ENCODE data around the gene MARCO.

The MARCO gene

GRCh38 chr2:118968042-118968441 lies 26.0 kb downstream of the MARCO start:
- no peak overlapping the region for H3K27ac ChIP-seq (ENCODE audit: low read length)
- no peak overlapping the region for H3K4me3 ChIP-seq (ENCODE audit: low read depth in 1 of 2, low read length in 2 of 2)
- H3K27me3 ChIP-seq (ENCODE audit: low read depth, low read length): no peaks in the 10 kb centered on the region
- no peaks in the 10 kb centered on the region for H3K9me3 ChIP-seq (ENCODE audit: control insufficient read depth in 1 of 2, low read length in 2 of 2)
- no peaks in the 10 kb centered on the region for H3K36me3 ChIP-seq (ENCODE audit: control insufficient read depth in 1 of 2, insufficient read depth in 2 of 2, low read length in 2 of 2)
- no peaks in the 10 kb centered on the region for H3K4me1 ChIP-seq (ENCODE audit: control insufficient read depth in 1 of 2, insufficient read depth in 2 of 2, low read length in 2 of 2)

- no peaks in the 10 kb centered on the region for H3K4me1 ChIP-seq (ENCODE audit: control insufficient read depth in 1 of 2, insufficient read depth in 2 of 2, low read length in 2 of 2)
- H3K9me3 ChIP-seq (ENCODE audit: control insufficient read depth in 1 of 2, low read length in 2 of 2): no peaks in the 10 kb centered on the region
- no peaks in the 10 kb centered on the region for H3K27me3 ChIP-seq (ENCODE audit: low read depth, low read length)
- no peaks in the 10 kb centered on the region for H3K36me3 ChIP-seq (ENCODE audit: control insufficient read depth in 1 of 2, insufficient read depth in 2 of 2, low read length in 2 of 2)
- H3K27ac ChIP-seq (ENCODE audit: low read length): no peak overlapping the region
- H3K4me3 ChIP-seq (ENCODE audit: low read depth in 1 of 2, low read length in 2 of 2): no peak overlapping the region
Measured at GRCh38 chr2:118968961-118969733, 27.2 kb downstream of the MARCO start.

GRCh38 chr2:118969734-118970395 lies 27.9 kb downstream of the MARCO start:
- Histone ChIP-seq H3K4me3 (ENCODE audit: low read depth in 1 of 2, low read length in 2 of 2) (no peak overlapping the region), H3K27me3 (ENCODE audit: low read depth, low read length) (no peaks in the 10 kb centered on the region), H3K27ac (ENCODE audit: low read length) (no peak overlapping the region), H3K36me3 (ENCODE audit: control insufficient read depth in 1 of 2, insufficient read depth in 2 of 2, low read length in 2 of 2) (no peaks in the 10 kb centered on the region), H3K9me3 (ENCODE audit: control insufficient read depth in 1 of 2, low read length in 2 of 2) (no peaks in the 10 kb centered on the region), H3K4me1 (ENCODE audit: control insufficient read depth in 1 of 2, insufficient read depth in 2 of 2, low read length in 2 of 2) (no peaks in the 10 kb centered on the region)

GRCh38 chr2:118970396-118971135 lies 28.6 kb downstream of the MARCO start:
- H3K27ac ChIP-seq (ENCODE audit: low read length): no peak overlapping the region
- no peaks in the 10 kb centered on the region for H3K36me3 ChIP-seq (ENCODE audit: control insufficient read depth in 1 of 2, insufficient read depth in 2 of 2, low read length in 2 of 2)
- H3K27me3 ChIP-seq (ENCODE audit: low read depth, low read length): no peaks in the 10 kb centered on the region
- H3K4me1 ChIP-seq (ENCODE audit: control insufficient read depth in 1 of 2, insufficient read depth in 2 of 2, low read length in 2 of 2): no peaks in the 10 kb centered on the region
- H3K4me3 ChIP-seq (ENCODE audit: low read depth in 1 of 2, low read length in 2 of 2): no peak overlapping the region
- H3K9me3 ChIP-seq (ENCODE audit: control insufficient read depth in 1 of 2, low read length in 2 of 2): no peaks in the 10 kb centered on the region

- H3K36me3 ChIP-seq (ENCODE audit: control insufficient read depth in 1 of 2, insufficient read depth in 2 of 2, low read length in 2 of 2): no peaks in the 10 kb centered on the region
- no peaks in the 10 kb centered on the region for H3K4me1 ChIP-seq (ENCODE audit: control insufficient read depth in 1 of 2, insufficient read depth in 2 of 2, low read length in 2 of 2)
- H3K27me3 ChIP-seq (ENCODE audit: low read depth, low read length): no peaks in the 10 kb centered on the region
- no peak overlapping the region for H3K4me3 ChIP-seq (ENCODE audit: low read depth in 1 of 2, low read length in 2 of 2)
- no peak overlapping the region for H3K27ac ChIP-seq (ENCODE audit: low read length)
- H3K9me3 ChIP-seq (ENCODE audit: control insufficient read depth in 1 of 2, low read length in 2 of 2): no peaks in the 10 kb centered on the region
Measured at GRCh38 chr2:118971245-118972122, 29.5 kb downstream of the MARCO start.

- peaks cover 0 to 3% of the 10 kb centered on the region in 2 donors for H3K9me3 ChIP-seq (ENCODE audit: control insufficient read depth in 1 of 2, low read length in 2 of 2)
- H3K4me3 ChIP-seq (ENCODE audit: low read depth in 1 of 2, low read length in 2 of 2): no peak overlapping the region
- H3K27me3 ChIP-seq (ENCODE audit: low read depth, low read length): no peaks in the 10 kb centered on the region
- no peak overlapping the region for H3K27ac ChIP-seq (ENCODE audit: low read length)
- H3K36me3 ChIP-seq (ENCODE audit: control insufficient read depth in 1 of 2, insufficient read depth in 2 of 2, low read length in 2 of 2): no peaks in the 10 kb centered on the region
- H3K4me1 ChIP-seq (ENCODE audit: control insufficient read depth in 1 of 2, insufficient read depth in 2 of 2, low read length in 2 of 2): no peaks in the 10 kb centered on the region
Measured at GRCh38 chr2:118973542-118973951, 31.6 kb downstream of the MARCO start.

GRCh38 chr2:118974103-118974993 lies 32.4 kb downstream of the MARCO start:
- H3K9me3 ChIP-seq (ENCODE audit: control insufficient read depth in 1 of 2, low read length in 2 of 2): peaks cover 0 to 3% of the 10 kb centered on the region in 2 donors
- H3K4me3 ChIP-seq (ENCODE audit: low read depth in 1 of 2, low read length in 2 of 2): no peak overlapping the region
- H3K27ac ChIP-seq (ENCODE audit: low read length): no peak overlapping the region
- H3K4me1 ChIP-seq (ENCODE audit: control insufficient read depth in 1 of 2, insufficient read depth in 2 of 2, low read length in 2 of 2): no peaks in the 10 kb centered on the region
- no peaks in the 10 kb centered on the region for H3K36me3 ChIP-seq (ENCODE audit: control insufficient read depth in 1 of 2, insufficient read depth in 2 of 2, low read length in 2 of 2)
- H3K27me3 ChIP-seq (ENCODE audit: low read depth, low read length): no peaks in the 10 kb centered on the region

- no peaks in the 10 kb centered on the region for H3K4me1 ChIP-seq (ENCODE audit: control insufficient read depth in 1 of 2, insufficient read depth in 2 of 2, low read length in 2 of 2)
- H3K4me3 ChIP-seq (ENCODE audit: low read depth in 1 of 2, low read length in 2 of 2): no peak overlapping the region
- H3K27me3 ChIP-seq (ENCODE audit: low read depth, low read length): no peaks in the 10 kb centered on the region
- no peaks in the 10 kb centered on the region for H3K36me3 ChIP-seq (ENCODE audit: control insufficient read depth in 1 of 2, insufficient read depth in 2 of 2, low read length in 2 of 2)
- peaks cover 0 to 3% of the 10 kb centered on the region in 2 donors for H3K9me3 ChIP-seq (ENCODE audit: control insufficient read depth in 1 of 2, low read length in 2 of 2)
- no peak overlapping the region for H3K27ac ChIP-seq (ENCODE audit: low read length)
Measured at GRCh38 chr2:118975133-118975532, 33.1 kb downstream of the MARCO start.

- H3K27me3 ChIP-seq (ENCODE audit: low read depth, low read length): no peaks in the 10 kb centered on the region
- no peaks in the 10 kb centered on the region for H3K4me1 ChIP-seq (ENCODE audit: control insufficient read depth in 1 of 2, insufficient read depth in 2 of 2, low read length in 2 of 2)
- no peak overlapping the region for H3K27ac ChIP-seq (ENCODE audit: low read length)
- peaks cover 0 to 3% of the 10 kb centered on the region in 2 donors for H3K9me3 ChIP-seq (ENCODE audit: control insufficient read depth in 1 of 2, low read length in 2 of 2)
- H3K4me3 ChIP-seq (ENCODE audit: low read depth in 1 of 2, low read length in 2 of 2): no peak overlapping the region
- H3K36me3 ChIP-seq (ENCODE audit: control insufficient read depth in 1 of 2, insufficient read depth in 2 of 2, low read length in 2 of 2): no peaks in the 10 kb centered on the region
Measured at GRCh38 chr2:118978064-118978463, 36.1 kb downstream of the MARCO start.

- Histone ChIP-seq H3K9me3 (ENCODE audit: control insufficient read depth in 1 of 2, low read length in 2 of 2) (peaks cover 0 to 3% of the 10 kb centered on the region in 2 donors), H3K27me3 (ENCODE audit: low read depth, low read length) (no peaks in the 10 kb centered on the region), H3K4me1 (ENCODE audit: control insufficient read depth in 1 of 2, insufficient read depth in 2 of 2, low read length in 2 of 2) (no peaks in the 10 kb centered on the region), H3K4me3 (ENCODE audit: low read depth in 1 of 2, low read length in 2 of 2) (no peak overlapping the region), H3K27ac (ENCODE audit: low read length) (no peak overlapping the region), H3K36me3 (ENCODE audit: control insufficient read depth in 1 of 2, insufficient read depth in 2 of 2, low read length in 2 of 2) (no peaks in the 10 kb centered on the region)
Measured at GRCh38 chr2:118979152-118979861, 37.3 kb downstream of the MARCO start.
